ENCODE data around the gene LTBP1.

LTBP1 gene

DNA sequence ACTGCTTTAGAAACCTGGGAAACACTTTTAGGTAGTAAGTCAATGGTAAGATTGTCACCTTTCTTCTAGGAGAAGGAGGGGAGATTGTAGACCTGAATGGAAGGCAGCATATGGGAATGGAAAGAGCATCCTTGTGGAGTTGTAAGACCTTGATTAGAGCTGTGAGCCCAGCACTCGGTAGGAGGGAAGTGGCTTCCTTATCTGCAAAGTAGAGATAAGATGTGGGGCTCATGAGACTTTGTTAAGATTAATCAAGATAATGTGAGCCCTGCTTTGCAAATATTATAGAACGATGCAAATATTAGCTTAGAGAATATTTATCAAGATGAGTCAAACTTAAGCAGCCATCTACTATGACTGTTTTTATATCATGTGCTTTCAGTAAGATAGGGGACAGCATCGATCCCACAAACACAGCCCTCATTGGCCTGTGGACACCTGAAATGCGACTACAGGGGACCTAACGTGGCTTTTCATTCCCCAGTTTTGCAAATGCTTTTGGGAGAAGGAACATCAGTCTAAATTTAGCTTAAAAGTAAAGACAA lies 243.7 kb downstream of the LTBP1 start:
- no peak overlapping the region for H3K4me3 ChIP-seq (ENCODE audit: low read length)
- TF ChIP-seq, protein P1, sequence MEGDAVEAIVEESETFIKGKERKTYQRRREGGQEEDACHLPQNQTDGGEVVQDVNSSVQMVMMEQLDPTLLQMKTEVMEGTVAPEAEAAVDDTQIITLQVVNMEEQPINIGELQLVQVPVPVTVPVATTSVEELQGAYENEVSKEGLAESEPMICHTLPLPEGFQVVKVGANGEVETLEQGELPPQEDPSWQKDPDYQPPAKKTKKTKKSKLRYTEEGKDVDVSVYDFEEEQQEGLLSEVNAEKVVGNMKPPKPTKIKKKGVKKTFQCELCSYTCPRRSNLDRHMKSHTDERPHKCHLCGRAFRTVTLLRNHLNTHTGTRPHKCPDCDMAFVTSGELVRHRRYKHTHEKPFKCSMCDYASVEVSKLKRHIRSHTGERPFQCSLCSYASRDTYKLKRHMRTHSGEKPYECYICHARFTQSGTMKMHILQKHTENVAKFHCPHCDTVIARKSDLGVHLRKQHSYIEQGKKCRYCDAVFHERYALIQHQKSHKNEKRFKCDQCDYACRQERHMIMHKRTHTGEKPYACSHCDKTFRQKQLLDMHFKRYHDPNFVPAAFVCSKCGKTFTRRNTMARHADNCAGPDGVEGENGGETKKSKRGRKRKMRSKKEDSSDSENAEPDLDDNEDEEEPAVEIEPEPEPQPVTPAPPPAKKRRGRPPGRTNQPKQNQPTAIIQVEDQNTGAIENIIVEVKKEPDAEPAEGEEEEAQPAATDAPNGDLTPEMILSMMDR (conservative IDR thresholded peaks at IDR 0.05; ENCODE audit: low read depth, low read length), result no peak
- DNase-seq (ENCODE audit: low read depth), result no peak

- TF ChIP-seq, protein P1 (conservative IDR thresholded peaks at IDR 0.05; ENCODE audit: low read depth, low read length), result no peak
These were observed 249.1 kb downstream of the LTBP1 start for GRCh38 chr2:33195891-33196290.

GRCh38 chr2:33196700-33197099 lies 249.9 kb downstream of the LTBP1 start:
- TF ChIP-seq, protein P1 (conservative IDR thresholded peaks at IDR 0.05; ENCODE audit: low read depth, low read length), result no peak
- no peak for DNase-seq (ENCODE audit: low read depth)
- no peak overlapping the region for H3K4me3 ChIP-seq (ENCODE audit: low read length)

More at GRCh38 chr2:33195891-33196290, 249.1 kb downstream of the LTBP1 start:
- H3K4me3 ChIP-seq (ENCODE audit: low read length), result no peak overlapping the region
- no peak for DNase-seq (ENCODE audit: low read depth)

GRCh38 chr2:33197198-33197938 lies 250.6 kb downstream of the LTBP1 start:
- no peak overlapping the region for H3K4me3 ChIP-seq (ENCODE audit: low read length)
- DNase-seq (ENCODE audit: low read depth), result no peak
- TF ChIP-seq, protein P1 (conservative IDR thresholded peaks at IDR 0.05; ENCODE audit: low read depth, low read length), result no peak

DNA sequence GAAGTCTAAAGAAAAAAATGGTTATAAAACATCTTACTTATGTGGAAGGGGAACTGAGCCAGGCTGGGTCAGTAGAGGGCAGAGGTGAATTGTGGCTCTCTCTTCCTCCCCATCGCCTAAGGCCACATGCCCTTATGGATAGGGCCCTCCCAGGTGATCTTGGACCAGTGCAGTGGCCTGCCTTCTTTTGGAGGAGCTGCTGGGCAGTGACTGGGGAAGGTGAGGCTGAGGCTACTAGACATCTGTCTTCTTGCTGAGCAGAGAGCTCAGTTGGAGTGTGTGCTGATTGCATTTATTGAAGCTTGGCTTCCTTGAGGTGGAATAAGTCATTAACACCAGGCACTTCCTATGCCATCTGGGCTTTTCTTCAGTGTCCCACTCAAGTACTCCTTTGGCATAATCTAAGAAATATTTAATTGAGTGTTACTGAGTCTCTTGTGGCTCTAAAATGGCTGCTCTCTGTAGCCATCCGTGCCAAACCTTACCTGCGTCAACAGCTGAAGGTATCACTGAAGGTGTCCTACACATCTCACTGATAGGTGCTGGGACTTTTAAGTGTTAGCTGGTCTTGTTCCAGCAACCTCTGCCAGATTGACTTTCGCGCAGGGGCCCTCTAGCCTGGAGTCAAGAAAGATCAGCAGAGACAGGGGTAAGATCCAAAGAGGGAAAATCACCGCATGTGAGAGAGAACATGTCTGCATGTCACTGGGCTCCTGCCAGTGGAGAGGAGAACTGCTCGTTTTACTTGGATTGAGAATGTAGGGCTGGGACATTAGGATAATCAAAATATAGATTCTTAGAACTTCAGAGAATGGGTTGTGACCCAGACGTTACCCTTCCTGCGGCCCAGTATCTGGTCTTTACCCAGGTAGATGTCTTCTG lies 256.1 kb downstream of the LTBP1 start:
- TF ChIP-seq, protein P1 (conservative IDR thresholded peaks at IDR 0.05; ENCODE audit: low read depth, low read length), result no peak
- no peak overlapping the region for H3K4me3 ChIP-seq (ENCODE audit: low read length)
- no peak for DNase-seq (ENCODE audit: low read depth)

GRCh38 chr2:33204945-33205344 lies 258.2 kb downstream of the LTBP1 start:
- no peak overlapping the region for H3K4me3 ChIP-seq (ENCODE audit: low read length)
- no peak for DNase-seq (ENCODE audit: low read depth)
- TF ChIP-seq, protein P1 (conservative IDR thresholded peaks at IDR 0.05; ENCODE audit: low read depth, low read length), result no peak
